Sigmoid colon (tissue), 4 donors: ENCODE data around the gene EHBP1.

ENCODE experiments used
- EP300 ChIP-seq, 4 donors: sonication (generic); formaldehyde crosslinking; IDR thresholded peaks; one replicate each; pipeline ENCODE4 v1.6.1; 2017; ENCODE audit warnings: antibody characterized with exemption in 4 of 4
- TF ChIP-seq, protein P1 (sequence below), 4 experiments: fragments of 450-650 bp in 3 of 4; fragments of 200-600 bp in 1 of 4; IDR thresholded peaks; one replicate each; pipeline ENCODE4 v1.5.1; 2016 to 2019; ENCODE audit warnings: antibody characterized with exemption in 4 of 4, mild to moderate bottlenecking in 3 of 4, moderate library complexity in 2 of 4

- TF ChIP-seq, protein P1, sequence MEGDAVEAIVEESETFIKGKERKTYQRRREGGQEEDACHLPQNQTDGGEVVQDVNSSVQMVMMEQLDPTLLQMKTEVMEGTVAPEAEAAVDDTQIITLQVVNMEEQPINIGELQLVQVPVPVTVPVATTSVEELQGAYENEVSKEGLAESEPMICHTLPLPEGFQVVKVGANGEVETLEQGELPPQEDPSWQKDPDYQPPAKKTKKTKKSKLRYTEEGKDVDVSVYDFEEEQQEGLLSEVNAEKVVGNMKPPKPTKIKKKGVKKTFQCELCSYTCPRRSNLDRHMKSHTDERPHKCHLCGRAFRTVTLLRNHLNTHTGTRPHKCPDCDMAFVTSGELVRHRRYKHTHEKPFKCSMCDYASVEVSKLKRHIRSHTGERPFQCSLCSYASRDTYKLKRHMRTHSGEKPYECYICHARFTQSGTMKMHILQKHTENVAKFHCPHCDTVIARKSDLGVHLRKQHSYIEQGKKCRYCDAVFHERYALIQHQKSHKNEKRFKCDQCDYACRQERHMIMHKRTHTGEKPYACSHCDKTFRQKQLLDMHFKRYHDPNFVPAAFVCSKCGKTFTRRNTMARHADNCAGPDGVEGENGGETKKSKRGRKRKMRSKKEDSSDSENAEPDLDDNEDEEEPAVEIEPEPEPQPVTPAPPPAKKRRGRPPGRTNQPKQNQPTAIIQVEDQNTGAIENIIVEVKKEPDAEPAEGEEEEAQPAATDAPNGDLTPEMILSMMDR (IDR thresholded peaks at IDR 0.05) = peak in 3 of 4 experiments; percentile 37 to 53 (median 50)
- no peak for TF ChIP-seq EP300 (IDR thresholded peaks at IDR 0.05)
These were observed 577 bp downstream of the EHBP1 start for GRCh38 chr2:62705859-62706720.
